ENCODE results near the gene ZNF831. TPM values are rescaled to one million over a fixed set of nuclear protein-coding genes. Genes with fewer than 3 reads are reported as not detected.

ZNF831 gene
- total RNA-seq, 2 donors from 2014 or later, result 0.20 to 0.27 TPM

DNA sequence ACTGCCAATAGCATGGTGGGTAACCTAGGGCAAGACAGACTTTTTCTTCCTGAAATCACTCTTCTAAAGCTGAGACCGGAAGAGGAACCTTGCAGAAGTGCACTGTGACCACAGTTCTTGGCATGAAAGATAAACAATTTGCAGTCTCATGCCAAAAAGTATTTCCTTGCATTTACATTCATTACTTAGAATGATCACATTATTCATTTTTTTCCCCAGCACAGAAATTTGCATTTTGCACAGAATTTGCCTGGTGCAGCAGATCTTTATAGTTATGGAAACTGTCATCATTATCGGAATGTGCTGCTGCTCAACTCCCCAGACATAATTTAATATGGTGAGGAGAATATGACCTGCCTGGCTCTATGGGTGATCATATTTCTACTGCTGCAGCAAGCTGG lies 94.6 kb downstream of the ZNF831 start:
- intact Hi-C loops (cut with DNase I), result no loop called here
- H3K27me3 ChIP-seq, result no peaks in the 10 kb centered on the region
- H3K36me3 ChIP-seq, result no peaks in the 10 kb centered on the region
- DNase-seq, result no peak
- no peak overlapping the region for H3K4me3 ChIP-seq
- no peaks in the 10 kb centered on the region for H3K4me1 ChIP-seq
- no peak overlapping the region for H3K9ac ChIP-seq (ENCODE audit: low read depth in 2 of 2, low read length in 2 of 2)
- TF ChIP-seq, protein P1, sequence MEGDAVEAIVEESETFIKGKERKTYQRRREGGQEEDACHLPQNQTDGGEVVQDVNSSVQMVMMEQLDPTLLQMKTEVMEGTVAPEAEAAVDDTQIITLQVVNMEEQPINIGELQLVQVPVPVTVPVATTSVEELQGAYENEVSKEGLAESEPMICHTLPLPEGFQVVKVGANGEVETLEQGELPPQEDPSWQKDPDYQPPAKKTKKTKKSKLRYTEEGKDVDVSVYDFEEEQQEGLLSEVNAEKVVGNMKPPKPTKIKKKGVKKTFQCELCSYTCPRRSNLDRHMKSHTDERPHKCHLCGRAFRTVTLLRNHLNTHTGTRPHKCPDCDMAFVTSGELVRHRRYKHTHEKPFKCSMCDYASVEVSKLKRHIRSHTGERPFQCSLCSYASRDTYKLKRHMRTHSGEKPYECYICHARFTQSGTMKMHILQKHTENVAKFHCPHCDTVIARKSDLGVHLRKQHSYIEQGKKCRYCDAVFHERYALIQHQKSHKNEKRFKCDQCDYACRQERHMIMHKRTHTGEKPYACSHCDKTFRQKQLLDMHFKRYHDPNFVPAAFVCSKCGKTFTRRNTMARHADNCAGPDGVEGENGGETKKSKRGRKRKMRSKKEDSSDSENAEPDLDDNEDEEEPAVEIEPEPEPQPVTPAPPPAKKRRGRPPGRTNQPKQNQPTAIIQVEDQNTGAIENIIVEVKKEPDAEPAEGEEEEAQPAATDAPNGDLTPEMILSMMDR (IDR thresholded peaks at IDR 0.05), result no peak
- H3K27ac ChIP-seq, result no peak overlapping the region
- no peaks in the 10 kb centered on the region for H3K9me3 ChIP-seq

DNA sequence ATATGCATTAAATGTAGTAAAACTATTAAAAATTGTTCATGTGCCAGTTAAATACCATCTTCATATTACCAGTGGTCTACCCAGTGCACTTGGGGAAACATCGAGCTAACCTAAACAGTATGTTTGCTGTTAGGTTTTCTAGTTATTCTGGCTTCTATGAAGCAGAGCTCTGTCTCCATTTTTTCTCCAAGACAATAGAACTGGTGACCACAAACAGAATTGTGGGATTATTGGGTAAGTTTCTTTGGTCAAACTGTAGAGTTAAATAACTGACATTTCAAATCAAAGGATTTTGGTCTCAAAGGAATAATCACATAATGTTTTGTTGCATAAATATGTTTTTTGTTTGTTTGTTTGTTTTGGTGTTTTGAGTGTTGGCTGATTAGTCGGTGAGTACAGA lies 96.3 kb downstream of the ZNF831 start:
- H3K27me3 ChIP-seq, result no peaks in the 10 kb centered on the region
- no peak overlapping the region for H3K27ac ChIP-seq
- H3K9me3 ChIP-seq, result no peaks in the 10 kb centered on the region
- DNase-seq, result no peak
- no peak overlapping the region for H3K9ac ChIP-seq (ENCODE audit: low read depth in 2 of 2, low read length in 2 of 2)
- TF ChIP-seq, protein P1 (IDR thresholded peaks at IDR 0.05), result no peak
- no peaks in the 10 kb centered on the region for H3K4me1 ChIP-seq
- no peak overlapping the region for H3K4me3 ChIP-seq
- no peaks in the 10 kb centered on the region for H3K36me3 ChIP-seq
- intact Hi-C loops (cut with DNase I), result no loop called here

DNA sequence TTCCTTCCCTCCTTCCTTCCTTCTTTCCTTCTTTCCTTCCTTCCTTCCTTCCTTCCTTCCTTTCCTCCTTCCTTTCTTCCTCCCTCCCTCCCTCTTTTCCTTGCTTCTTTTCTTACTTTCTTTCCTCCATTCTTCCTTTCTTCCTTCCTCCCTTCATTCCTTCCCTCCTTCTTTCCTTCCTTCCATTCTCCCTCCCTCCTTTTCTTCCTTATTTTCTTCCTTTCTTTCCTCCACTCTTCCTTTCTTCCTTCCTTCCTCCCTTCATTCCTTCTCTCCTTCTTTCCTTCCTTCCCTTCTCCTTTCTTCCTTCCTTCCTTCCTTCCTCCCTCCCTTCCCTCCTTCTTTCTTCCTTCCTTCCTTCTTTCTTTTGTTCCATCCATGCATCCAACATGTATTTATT lies 101.7 kb downstream of the ZNF831 start:
- TF ChIP-seq, protein P1 (IDR thresholded peaks at IDR 0.05), result no peak
- Histone ChIP-seq H3K36me3 (no peaks in the 10 kb centered on the region), H3K27ac (no peak overlapping the region), H3K4me3 (no peak overlapping the region), H3K9ac (ENCODE audit: low read depth in 2 of 2, low read length in 2 of 2) (no peak overlapping the region), H3K4me1 (no peaks in the 10 kb centered on the region), H3K9me3 (no peaks in the 10 kb centered on the region), H3K27me3 (peaks cover 3% of the 10 kb centered on the region)
- intact Hi-C loops (cut with DNase I), result no loop called here
- no peak for DNase-seq

DNA sequence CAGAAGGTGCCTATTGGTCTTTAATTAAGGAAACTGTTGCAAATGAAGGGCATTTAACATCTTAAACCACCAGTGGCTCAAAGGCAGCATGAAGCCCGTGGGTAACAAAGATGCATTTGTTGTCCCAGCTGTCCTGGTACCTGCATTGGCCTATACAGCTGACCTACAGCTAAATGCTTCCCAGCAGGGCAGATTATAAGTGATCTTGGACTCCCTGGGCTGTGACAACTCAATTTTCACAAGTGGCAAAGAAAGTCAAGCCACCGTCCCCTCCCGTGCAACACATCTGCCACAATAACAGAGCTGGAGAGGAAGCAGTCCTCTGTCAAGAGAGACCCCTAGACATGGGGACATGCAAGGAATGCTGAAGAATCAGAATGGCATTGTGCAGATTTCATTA lies 105.2 kb downstream of the ZNF831 start:
- Histone ChIP-seq H3K27ac (no peak overlapping the region), H3K4me1 (no peaks in the 10 kb centered on the region), H3K9me3 (no peaks in the 10 kb centered on the region), H3K36me3 (no peaks in the 10 kb centered on the region), H3K4me3 (no peak overlapping the region), H3K9ac (ENCODE audit: low read depth in 2 of 2, low read length in 2 of 2) (no peak overlapping the region), H3K27me3 (peaks cover 3% of the 10 kb centered on the region)
- TF ChIP-seq, protein P1 (IDR thresholded peaks at IDR 0.05), result no peak
- no peak for DNase-seq
- intact Hi-C loops (cut with DNase I), result no loop called here

DNA sequence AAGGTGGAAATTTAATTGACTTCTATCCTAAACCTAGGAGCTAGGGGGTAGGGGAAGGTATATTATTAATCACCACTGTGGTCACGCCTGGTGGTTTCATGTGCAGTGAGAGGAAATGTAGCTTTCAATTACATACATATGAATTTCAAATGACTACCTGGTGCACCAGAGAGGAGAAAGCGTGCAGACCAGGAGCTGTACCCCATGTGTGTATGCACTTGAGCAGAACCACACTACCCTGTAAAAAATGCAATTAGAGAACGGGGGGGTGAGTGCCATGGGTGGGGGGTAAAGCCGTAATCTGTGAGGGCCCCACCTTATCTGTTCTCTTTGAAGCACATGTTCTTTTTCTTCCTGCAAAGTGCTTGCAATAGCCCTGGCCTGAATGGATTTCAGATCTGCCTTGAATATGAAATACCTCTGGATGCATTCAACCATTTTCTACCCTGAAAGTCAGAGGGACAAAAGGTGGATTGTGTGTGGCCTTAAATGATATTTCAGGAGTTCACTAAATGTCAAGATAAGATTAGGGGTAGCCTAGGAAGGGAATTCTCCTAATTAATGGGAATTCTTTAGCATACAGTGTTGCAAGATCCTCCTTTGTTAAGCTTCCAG lies 105.9 kb downstream of the ZNF831 start:
- Histone ChIP-seq H3K9ac (ENCODE audit: low read depth in 2 of 2, low read length in 2 of 2) (no peak overlapping the region), H3K27me3 (peaks cover 3% of the 10 kb centered on the region), H3K36me3 (no peaks in the 10 kb centered on the region), H3K4me3 (no peak overlapping the region), H3K27ac (no peak overlapping the region), H3K9me3 (no peaks in the 10 kb centered on the region), H3K4me1 (no peaks in the 10 kb centered on the region)
- intact Hi-C loops (cut with DNase I), result no loop called here
- no peak for DNase-seq
- TF ChIP-seq, protein P1 (IDR thresholded peaks at IDR 0.05), result no peak
